Measurements from ENCODE around the gene PRR7.

The PRR7 gene

GRCh38 chr5:177505075-177505474, 58.5 kb downstream of the PRR7 start:
- H3K36me3 ChIP-seq (ENCODE audit: insufficient read depth, low read length), result peaks cover 3% of the 10 kb centered on the region
- H3K9me3 ChIP-seq (ENCODE audit: control insufficient read depth, insufficient read depth, low read length), result no peaks in the 10 kb centered on the region
- no peak overlapping the region for H3K9ac ChIP-seq (ENCODE audit: low read depth, low read length)
- H3K4me1 ChIP-seq (ENCODE audit: insufficient read depth, low read length), result peaks cover 14% of the 10 kb centered on the region; the same call in 1 of the 2 replicates
